Ishikawa (cell line): ENCODE data around the gene FHIT.

Experiments
- CREB1 ChIP-seq: IDR thresholded peaks from 2 replicates; pipeline ENCODE4 v1.6.1; 2012; ENCODE audit warnings: low read depth
- EP300 ChIP-seq: IDR thresholded peaks from 2 replicates; pipeline ENCODE4 v1.6.1; 2012; ENCODE audit warnings: borderline replicate concordance
- MAX ChIP-seq: IDR thresholded peaks from 2 replicates; pipeline ENCODE4 v1.6.1; 2012
- REST ChIP-seq: IDR thresholded peaks from 2 replicates; pipeline ENCODE4 v1.6.1; 2012; ENCODE audit warnings: low read depth, mild to moderate bottlenecking
- TAF1 ChIP-seq: IDR thresholded peaks from 2 replicates; pipeline ENCODE4 v1.6.1; 2012; ENCODE audit warnings: low read depth, mild to moderate bottlenecking
- TEAD4 ChIP-seq: IDR thresholded peaks from 2 replicates; pipeline ENCODE4 v1.6.1; 2012
- YY1 ChIP-seq: IDR thresholded peaks from 2 replicates; pipeline ENCODE4 v1.6.1; 2012; ENCODE audit warnings: low read depth
- ZBTB7A ChIP-seq: IDR thresholded peaks from 2 replicates; pipeline ENCODE4 v1.6.1; 2012; ENCODE audit warnings: low read depth

- TF ChIP-seq TEAD4 (no peak), YY1 (no peak), EP300 (no peak), TAF1 (no peak), REST (no peak), ZBTB7A (no peak), CREB1 (no peak), MAX (no peak)
Measured at GRCh38 chr3:60333710-60334109, 917.5 kb downstream of the FHIT start.
